Measurements from ENCODE around the gene CFHR3.
A peak's percentile ranks its signal among the peaks of the same experiment; 100 is the strongest.
"Not testable (repeated sequence)": the region's sequence is repeated elsewhere in the genome, so short reads cannot be mapped to it uniquely, and the experiment has no call there.

CFHR3 gene

GRCh38 chr1:196774603-196775002 is at the start of gene CFHR3:
Gene CFHR3, plus strand, starts transcription at chr1:196774840. Its CDS starts 47 bp downstream, at chr1:196774887.
- no peak for DNase-seq

GRCh38 chr1:196732526-196732925 is 42.1 kb upstream of the CFHR3 start:
- no peak for DNase-seq

DNA sequence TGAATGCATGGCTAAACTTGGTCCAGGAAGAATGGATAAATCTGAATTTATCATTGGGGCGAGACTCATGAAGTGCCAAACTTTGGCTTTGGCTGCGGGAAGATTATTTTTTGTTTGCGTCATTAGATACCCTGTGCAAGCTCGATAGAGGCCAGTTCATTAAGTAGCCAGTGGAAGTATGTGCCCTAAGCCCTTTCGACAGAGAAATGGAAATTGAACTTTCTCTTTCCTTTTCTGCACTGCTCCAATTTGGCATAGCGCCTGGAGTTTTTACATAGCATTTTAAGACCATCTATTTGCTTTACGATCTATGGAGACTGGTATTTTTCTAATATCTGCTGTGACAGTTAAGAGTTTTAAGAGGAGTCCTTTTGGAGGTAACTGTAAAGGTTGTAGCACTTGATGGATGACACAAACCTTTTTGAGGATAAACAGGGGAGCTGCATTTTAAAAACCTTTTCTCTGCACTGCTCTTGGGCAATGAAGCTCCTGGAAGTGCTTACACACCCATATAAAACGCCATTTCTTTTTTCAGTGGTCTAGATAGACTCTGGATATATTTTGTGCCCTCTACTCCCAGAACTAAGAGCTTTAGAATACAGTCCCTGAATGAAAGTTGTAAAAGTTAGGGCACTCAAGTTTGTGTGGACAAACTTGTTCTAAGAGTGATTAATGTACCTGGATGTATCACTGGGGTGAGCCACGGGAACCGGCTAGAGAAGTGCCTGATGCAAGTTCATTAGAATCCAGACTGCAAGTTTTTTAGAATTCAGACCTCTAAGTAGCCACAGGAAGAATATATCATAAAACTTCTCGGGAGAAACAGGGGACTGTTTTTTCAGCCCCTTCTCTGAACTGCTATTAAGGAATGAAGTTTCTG is 41.3 kb upstream of the CFHR3 start:
- DNase-seq, result no peak

DNA sequence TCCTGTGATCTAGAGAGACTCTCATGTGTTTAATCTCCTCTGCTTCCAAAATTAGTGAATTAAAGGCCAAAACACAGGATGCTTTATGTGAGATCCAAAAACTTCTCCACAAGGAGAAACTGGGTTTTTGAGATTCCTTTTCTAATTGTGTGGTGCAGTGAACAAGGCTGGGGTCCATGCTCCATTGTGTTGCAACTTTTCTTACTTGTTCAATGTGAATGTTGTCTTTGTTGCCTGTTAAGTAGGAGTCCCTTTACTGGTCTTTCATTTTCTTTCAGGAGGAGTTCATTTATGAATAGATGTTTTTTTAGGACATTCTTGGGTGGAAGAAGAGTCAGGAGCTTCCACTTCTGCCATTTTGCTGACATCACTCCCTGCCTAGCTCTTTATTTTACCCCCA is 40.6 kb upstream of the CFHR3 start:
- DNase-seq, result no peak

DNA sequence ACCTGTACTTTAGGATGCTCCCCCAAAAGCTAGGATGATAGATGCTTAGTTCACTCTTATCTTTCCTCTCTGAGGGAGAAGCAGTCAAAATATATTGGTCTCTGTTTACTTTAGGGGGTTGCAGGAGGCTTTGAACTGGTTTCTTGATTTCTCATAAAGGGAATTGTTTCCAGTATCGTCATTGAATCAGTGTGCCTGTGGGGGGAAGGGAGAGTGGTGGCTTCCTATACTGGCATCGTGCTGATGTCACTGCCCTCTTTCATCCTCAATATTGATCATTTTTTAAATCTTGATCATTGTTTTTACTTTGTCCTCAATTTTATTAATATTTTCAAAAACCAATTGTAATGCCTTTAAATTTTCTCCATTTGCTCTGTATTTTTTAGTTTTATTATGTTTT is 40.2 kb upstream of the CFHR3 start:
- no peak for DNase-seq

- DNase-seq, result no peak
These were observed 35.9 kb upstream of the CFHR3 start for GRCh38 chr1:196738730-196739129.

- DNase-seq, result peak; percentile 11
These were observed 31.4 kb upstream of the CFHR3 start for GRCh38 chr1:196743244-196743643.

DNA sequence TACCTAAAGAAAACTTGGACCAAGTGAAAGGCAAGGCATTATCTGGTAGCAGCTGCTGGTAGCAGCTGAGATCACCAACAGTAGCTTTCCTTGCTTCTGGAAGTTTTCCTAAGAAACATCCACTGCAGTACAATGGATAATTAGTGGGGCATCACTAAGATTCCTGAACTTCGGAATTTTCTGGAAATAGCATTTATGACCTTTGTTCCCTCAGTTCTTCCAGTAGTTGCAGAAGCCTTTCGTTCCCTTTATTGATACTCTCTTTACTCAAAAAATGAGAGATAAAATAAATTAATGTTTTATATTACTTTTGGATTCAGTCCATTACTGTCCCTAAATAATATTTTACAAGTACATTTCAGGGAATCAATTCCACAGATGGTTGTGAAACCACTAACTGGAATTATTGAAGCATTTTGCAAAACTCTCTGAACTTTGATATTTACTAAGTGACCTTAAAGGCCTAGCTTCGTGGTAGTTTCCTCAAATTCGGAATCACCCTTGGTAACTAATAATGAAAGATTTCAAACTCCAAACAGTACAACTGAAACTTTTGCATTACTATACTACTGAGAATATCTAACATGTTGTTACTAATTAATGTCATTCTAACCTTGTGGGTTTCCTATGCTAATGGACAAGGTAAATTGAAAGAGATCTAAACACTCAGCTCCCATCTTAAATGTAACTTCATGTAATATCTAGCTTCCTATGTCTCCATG is 9.5 kb upstream of the CFHR3 start:
- not testable (repeated sequence) for DNase-seq

DNA sequence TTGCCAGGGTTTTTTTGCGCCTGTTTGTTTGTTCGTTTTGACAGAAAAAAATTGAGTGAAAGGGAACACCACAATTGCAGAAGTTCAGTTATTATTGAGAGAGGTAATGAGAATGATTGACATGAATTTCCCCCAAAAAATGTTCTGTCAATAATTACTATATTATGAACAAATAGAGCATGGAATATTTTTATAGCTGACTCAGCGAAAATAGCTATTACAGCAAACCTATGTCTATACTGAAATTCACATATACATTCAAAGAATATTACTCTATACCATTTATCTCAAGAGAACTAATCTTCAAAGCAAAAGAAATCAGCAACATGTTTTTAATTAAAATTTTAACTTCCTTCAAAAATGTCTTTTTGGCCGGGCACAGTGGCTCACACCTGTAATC is 4.8 kb upstream of the CFHR3 start:
- not testable (repeated sequence) for DNase-seq

- DNase-seq, result no peak
These were observed 927 bp upstream of the CFHR3 start for GRCh38 chr1:196773713-196774112.

DNA sequence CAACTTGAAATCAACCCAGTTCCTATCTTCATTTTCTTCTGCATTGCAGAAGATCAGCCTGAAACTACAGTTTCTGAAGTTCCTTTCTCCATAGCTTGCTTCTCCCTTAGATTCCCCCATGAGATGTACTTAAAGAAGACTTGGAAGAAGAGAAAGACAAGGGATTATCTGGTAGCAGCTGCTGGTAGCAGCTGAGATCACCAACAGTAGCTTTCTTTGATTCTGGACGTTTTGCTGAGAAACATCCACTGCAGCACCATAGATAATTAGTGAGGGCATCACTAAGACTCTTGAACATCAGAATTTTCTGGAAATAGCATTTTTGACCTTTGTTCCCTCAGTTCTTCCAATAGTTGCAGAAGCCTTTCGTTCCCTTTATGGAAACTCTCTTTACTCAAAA is 465 bp upstream of the CFHR3 start:
- no peak for DNase-seq

GRCh38 chr1:196777603-196778002 is 3.0 kb downstream of the CFHR3 start:
- DNase-seq, result no peak

DNA sequence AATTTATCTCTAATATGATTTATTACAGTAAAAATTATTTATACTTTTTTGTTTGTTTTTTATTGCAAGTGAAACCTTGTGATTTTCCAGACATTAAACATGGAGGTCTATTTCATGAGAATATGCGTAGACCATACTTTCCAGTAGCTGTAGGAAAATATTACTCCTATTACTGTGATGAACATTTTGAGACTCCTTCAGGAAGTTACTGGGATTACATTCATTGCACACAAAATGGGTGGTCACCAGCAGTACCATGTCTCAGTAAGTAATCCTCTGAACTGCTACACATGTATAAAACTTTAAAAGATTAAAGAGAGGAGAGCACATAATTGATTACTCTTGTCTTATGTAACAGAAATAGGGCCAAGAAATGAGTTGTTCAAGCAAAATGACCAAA is 4.5 kb downstream of the CFHR3 start:
- no peak for DNase-seq

DNA sequence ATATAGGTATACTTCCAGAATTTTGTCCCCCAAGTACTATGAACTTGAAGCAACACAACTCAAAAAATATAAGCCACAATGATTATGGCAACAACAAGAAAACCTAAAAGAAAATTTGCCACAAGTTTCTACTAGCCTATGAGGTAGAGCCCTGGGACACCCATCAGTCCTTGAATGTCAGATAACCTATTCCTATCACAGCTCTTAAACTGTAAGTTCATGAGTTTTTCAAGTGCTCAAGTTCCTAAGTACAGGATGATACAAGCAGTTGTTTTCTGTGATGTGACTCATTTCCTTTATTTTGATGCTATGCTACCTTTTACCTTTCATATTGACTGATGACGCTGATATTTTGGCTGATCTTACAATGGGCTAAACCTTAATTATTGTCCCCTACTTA is 16.6 kb downstream of the CFHR3 start:
- DNase-seq, result not testable (repeated sequence)

DNA sequence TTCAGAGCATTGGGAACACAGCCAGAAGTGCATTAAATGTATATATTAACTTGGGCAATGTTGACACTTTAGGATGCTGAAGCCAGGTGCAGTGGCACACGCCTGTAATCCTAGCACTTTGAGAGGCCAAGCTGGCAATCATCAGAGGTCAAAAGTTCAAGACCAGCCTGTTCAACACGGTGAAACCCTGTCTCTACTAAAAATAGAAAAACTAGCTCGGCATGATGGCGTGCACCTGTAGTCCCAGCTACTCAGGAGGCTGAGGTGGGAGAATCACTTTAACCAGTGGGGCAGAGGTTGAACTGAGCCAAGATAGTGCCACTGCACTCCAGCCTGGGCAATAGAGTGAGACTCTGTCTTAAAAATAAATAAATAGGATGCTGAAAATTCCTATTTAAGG is 19.5 kb downstream of the CFHR3 start:
- DNase-seq, result not testable (repeated sequence)

- no peak for DNase-seq
These were observed 23.3 kb downstream of the CFHR3 start for GRCh38 chr1:196797891-196798290.

- DNase-seq, result not testable (repeated sequence)
These were observed 27.3 kb downstream of the CFHR3 start for GRCh38 chr1:196801920-196802319.

DNA sequence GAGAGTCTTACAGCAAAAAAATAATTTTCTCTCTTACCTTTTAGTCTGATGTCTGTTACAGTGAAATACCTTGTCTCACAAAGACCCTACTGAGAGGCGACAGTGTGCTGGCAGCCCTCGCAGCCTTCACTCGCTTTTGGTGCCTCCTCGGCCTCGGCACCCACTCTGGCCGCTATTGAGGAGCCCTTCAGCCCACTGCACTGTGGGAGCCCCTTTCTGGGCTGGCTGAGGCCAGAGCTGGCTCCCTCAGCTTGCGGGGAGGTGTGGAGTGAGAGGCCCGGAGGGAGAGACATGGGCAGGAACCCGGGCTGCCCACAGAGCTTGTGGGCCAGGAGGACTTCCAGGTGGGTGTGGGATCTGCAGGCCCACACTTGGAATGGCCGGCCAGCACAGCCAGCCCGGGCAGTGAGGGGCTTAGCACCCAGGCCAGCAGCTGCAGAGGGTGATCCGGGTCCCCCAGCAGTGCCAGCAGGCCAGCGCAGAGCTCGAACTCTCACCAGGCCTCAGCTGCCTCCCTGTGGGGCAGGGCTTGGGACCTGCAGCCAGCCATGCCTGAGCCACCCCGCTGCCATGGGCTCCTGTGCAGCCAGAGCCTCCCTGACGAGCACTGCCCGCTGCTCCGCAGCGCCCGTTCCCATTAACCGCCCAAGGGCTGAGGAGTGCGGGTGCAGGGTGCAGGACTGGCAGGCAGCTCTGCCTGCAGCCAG is 34.0 kb downstream of the CFHR3 start:
- DNase-seq, result no peak

DNA sequence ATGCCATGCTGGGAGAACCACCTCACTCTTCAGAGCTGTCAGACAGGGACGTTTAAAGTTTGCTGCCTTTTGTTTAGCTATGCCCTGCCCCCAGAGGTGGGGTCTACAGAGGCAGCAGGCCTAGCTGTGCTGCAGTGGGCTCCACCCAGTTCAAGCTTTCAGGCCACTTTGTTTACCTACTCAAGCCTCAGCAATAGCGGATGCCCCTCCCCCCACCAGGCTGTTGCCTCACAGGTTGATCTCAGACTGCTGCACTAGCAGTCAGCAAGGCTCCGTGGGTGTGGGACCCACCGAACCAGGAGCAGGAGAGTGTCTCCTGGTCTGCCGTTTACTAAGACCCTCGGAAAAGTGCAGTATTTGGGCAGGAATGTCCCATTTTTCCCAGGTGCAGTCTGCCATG is 42.8 kb downstream of the CFHR3 start:
- DNase-seq, result not testable (repeated sequence)

- not testable (repeated sequence) for DNase-seq
These were observed 44.9 kb downstream of the CFHR3 start, which contains the start of gene CFHR1 for GRCh38 chr1:196819531-196819930. Gene CFHR1, plus strand, starts transcription at chr1:196819731. Its CDS starts 114 bp downstream, at chr1:196819845.

DNA sequence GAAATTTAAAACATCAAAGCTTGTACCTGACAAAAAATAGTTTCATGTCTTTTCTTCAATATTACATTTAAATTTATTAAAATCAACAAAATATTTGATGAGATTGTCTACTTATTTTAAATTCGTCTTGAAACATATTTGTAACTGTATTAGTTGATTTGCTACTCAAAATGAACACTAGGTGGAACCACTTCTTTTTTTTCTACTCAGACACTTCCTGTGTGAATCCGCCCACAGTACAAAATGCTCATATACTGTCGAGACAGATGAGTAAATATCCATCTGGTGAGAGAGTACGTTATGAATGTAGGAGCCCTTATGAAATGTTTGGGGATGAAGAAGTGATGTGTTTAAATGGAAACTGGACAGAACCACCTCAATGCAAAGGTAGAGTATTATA is 53.2 kb downstream of the CFHR3 start:
- DNase-seq, result peak; percentile 42
